ENCODE data around the gene PLCB4. TPM values are rescaled to one million over a fixed set of nuclear protein-coding genes. Genes with fewer than 3 reads are reported as not detected.

Gene PLCB4
- total RNA-seq, 4 donors from 2014 or later: 2.3 to 3.9 (median 3.3) TPM

- Histone ChIP-seq H3K4me3 (no peak overlapping the region), H3K36me3 (no peaks in the 10 kb centered on the region), H3K27ac (no peak overlapping the region), H3K27me3 (no peaks in the 10 kb centered on the region), H3K9me3 (no peaks in the 10 kb centered on the region), H3K4me1 (no peaks in the 10 kb centered on the region)
- DNase-seq (no peak), ATAC-seq (no peak)
- in situ Hi-C loops (cut with MboI; ENCODE audit: low sequenced_read_pairs in 4 of 4) (loop anchor here (5.0 to 25.0 kb wide), 2 partner anchors 197 to 502 kb away; no protein-coding TSS in a partner anchor), intact Hi-C loops (cut with DNase I; ENCODE audit: low total_unique reads) (no loop called here)
- no peak for TF ChIP-seq CTCF (IDR thresholded peaks at IDR 0.05 in 4 of 5, conservative IDR thresholded peaks at IDR 0.05 in 1 of 5)
- TF ChIP-seq POLR2A (IDR thresholded peaks at IDR 0.05): no peak
These were observed 341.1 kb downstream of the PLCB4 start for GRCh38 chr20:9409981-9410380.

GRCh38 chr20:9411833-9412232 is 342.9 kb downstream of the PLCB4 start:
- intact Hi-C loops (cut with DNase I; ENCODE audit: low total_unique reads): no loop called here
- H3K36me3 ChIP-seq: no peaks in the 10 kb centered on the region

GRCh38 chr20:9412309-9412708 is 343.4 kb downstream of the PLCB4 start:
- Histone ChIP-seq H3K4me1 (no peaks in the 10 kb centered on the region), H3K4me3 (no peak overlapping the region), H3K36me3 (no peaks in the 10 kb centered on the region), H3K27me3 (no peaks in the 10 kb centered on the region), H3K27ac (no peak overlapping the region), H3K9me3 (no peaks in the 10 kb centered on the region)
- in situ Hi-C loops (cut with MboI; ENCODE audit: low sequenced_read_pairs in 4 of 4): loop anchor here in 1 of 4 donors (5.0 to 25.0 kb wide), 2 partner anchors 195 to 500 kb away; no protein-coding TSS in a partner anchor
- TF ChIP-seq POLR2A (IDR thresholded peaks at IDR 0.05): no peak
- no peak for TF ChIP-seq CTCF (IDR thresholded peaks at IDR 0.05 in 4 of 5, conservative IDR thresholded peaks at IDR 0.05 in 1 of 5)
- DNase-seq (no peak), ATAC-seq (no peak)
- intact Hi-C loops (cut with DNase I; ENCODE audit: low total_unique reads): no loop called here

More at GRCh38 chr20:9411833-9412232, 342.9 kb downstream of the PLCB4 start:
- DNase-seq (no peak), ATAC-seq (no peak)
- in situ Hi-C loops (cut with MboI; ENCODE audit: low sequenced_read_pairs in 4 of 4): loop anchor here in 1 of 4 donors (5.0 to 25.0 kb wide), 2 partner anchors 195 to 500 kb away; no protein-coding TSS in a partner anchor
- TF ChIP-seq CTCF (IDR thresholded peaks at IDR 0.05 in 4 of 5, conservative IDR thresholded peaks at IDR 0.05 in 1 of 5): no peak
- TF ChIP-seq POLR2A (IDR thresholded peaks at IDR 0.05): no peak
- Histone ChIP-seq H3K27me3 (no peaks in the 10 kb centered on the region), H3K9me3 (no peaks in the 10 kb centered on the region), H3K4me1 (no peaks in the 10 kb centered on the region), H3K4me3 (no peak overlapping the region), H3K27ac (no peak overlapping the region)

GRCh38 chr20:9413001-9413400 is 344.1 kb downstream of the PLCB4 start:
- Histone ChIP-seq H3K4me3 (no peak overlapping the region), H3K27ac (no peak overlapping the region), H3K9me3 (no peaks in the 10 kb centered on the region), H3K27me3 (no peaks in the 10 kb centered on the region), H3K36me3 (no peaks in the 10 kb centered on the region), H3K4me1 (no peaks in the 10 kb centered on the region)
- DNase-seq (no peak), ATAC-seq (no peak)
- in situ Hi-C loops (cut with MboI; ENCODE audit: low sequenced_read_pairs in 4 of 4) (loop anchor here in 1 of 4 donors (5.0 to 25.0 kb wide), 2 partner anchors 194 to 499 kb away; no protein-coding TSS in a partner anchor), intact Hi-C loops (cut with DNase I; ENCODE audit: low total_unique reads) (no loop called here)
- TF ChIP-seq CTCF (IDR thresholded peaks at IDR 0.05 in 4 of 5, conservative IDR thresholded peaks at IDR 0.05 in 1 of 5) (no peak), POLR2A (IDR thresholded peaks at IDR 0.05) (no peak)

GRCh38 chr20:9415426-9415825 is 346.5 kb downstream of the PLCB4 start:
- ATAC-seq (no peak), DNase-seq (no peak)
- H3K27ac ChIP-seq: no peak overlapping the region
- no peaks in the 10 kb centered on the region for H3K9me3 ChIP-seq
- TF ChIP-seq POLR2A (IDR thresholded peaks at IDR 0.05) (no peak), CTCF (IDR thresholded peaks at IDR 0.05 in 4 of 5, conservative IDR thresholded peaks at IDR 0.05 in 1 of 5) (no peak)
- no peaks in the 10 kb centered on the region for H3K4me1 ChIP-seq
- intact Hi-C loops (cut with DNase I; ENCODE audit: low total_unique reads): no loop called here
- H3K27me3 ChIP-seq: no peaks in the 10 kb centered on the region
- no peaks in the 10 kb centered on the region for H3K36me3 ChIP-seq
- no peak overlapping the region for H3K4me3 ChIP-seq
- in situ Hi-C loops (cut with MboI; ENCODE audit: low sequenced_read_pairs in 4 of 4): loop anchor here in 1 of 4 donors (25.0 kb wide), 1 partner anchor 497 kb away; no protein-coding TSS in a partner anchor

All from gastrocnemius medialis (tissue), 4 donors.